GM12878 (cell line): ENCODE measurements around the gene CETP. TPM values are rescaled to one million over a fixed set of nuclear protein-coding genes. Genes with fewer than 3 reads are reported as not detected.

Experiments used
- ATAC-seq: fragments of 200-7000 bp; cut with Tn5 transposase; 3 replicates; pipeline ENCODE4 v1.9.1; 2020; ENCODE audit warnings: mild to moderate bottlenecking, moderate library complexity
- BruUV-seq: library from RNA; stranded (reverse); fragments of 400-500 nt; replicated peaks from 2 replicates; lab custom pipeline; 2021; lab: Mats Ljungman, UMichigan
- CTCF ChIA-PET: fragments of 300-600 bp; sonication (Branson Sonifier 250); formaldehyde crosslinking; extraction: SDS; loops from one replicate; lab custom pipeline; 2021; ENCODE audit warnings: inconsistent platforms; lab: Yijun Ruan, JAX
- POLR2A ChIA-PET: fragments of 350-600 bp; formaldehyde crosslinking; extraction: SDS; loops from one replicate; lab custom pipeline; 2021; ENCODE audit warnings: inconsistent platforms; lab: Charles Lee
- RAD21 ChIA-PET: fragments of 300-600 bp; sonication (Branson Sonifier 250); formaldehyde crosslinking; loops from one replicate; lab custom pipeline; 2023; ENCODE audit warnings: antibody characterized with exemption; ENCODE audit not compliant: unreplicated experiment; lab: Charles Lee
- SMC1A ChIA-PET: fragments of 300-600 bp; sonication (Branson Sonifier 250); formaldehyde crosslinking; loops from one replicate; lab custom pipeline; 2023; ENCODE audit not compliant: unreplicated experiment, uncharacterized antibody; lab: Charles Lee
- DNase-seq: peaks from one replicate; pipeline ENCODE4 v3.0.0-alpha.2; 2011; ENCODE audit warnings: low read depth, low spot score
- FAIRE-seq: peaks from 3 replicates; lab custom pipeline; 2011; peaks lifted over from hg19 to GRCh38; lab: Jason Lieb, UNC
- H2AFZ ChIP-seq: 2 replicates; pipeline ENCODE4 v1.6.0; 2011; ENCODE audit warnings: low read depth, low read length, control low read depth; ENCODE audit not compliant: control insufficient read depth
- H3K27ac ChIP-seq: 2 replicates; pipeline ENCODE4 v1.5.1; 2011; ENCODE audit warnings: control low read depth; ENCODE audit not compliant: control insufficient read depth, insufficient read depth
- H3K27me3 ChIP-seq, 2 experiments: replicated peaks in 1 of 2; 2 replicates each; pipeline versions ENCODE4 v1.6.0 to v1.6.1; 2011; ENCODE audit warnings: low read length in 1 of 2; ENCODE audit not compliant: control insufficient read depth in 2 of 2, insufficient read depth in 2 of 2
- H3K36me3 ChIP-seq, 2 experiments: 2 replicates each; pipeline ENCODE4 v1.5.1; 2011; ENCODE audit warnings: low read length in 1 of 2; ENCODE audit not compliant: control insufficient read depth in 2 of 2, insufficient read depth in 2 of 2
- H3K4me1 ChIP-seq: 2 replicates; pipeline ENCODE4 v1.6.1; 2011; ENCODE audit warnings: mild to moderate bottlenecking, low read length, moderate library complexity, mixed read lengths; ENCODE audit not compliant: control insufficient read depth, insufficient read depth
- H3K4me2 ChIP-seq: 2 replicates; pipeline ENCODE4 v1.6.0; 2011; ENCODE audit warnings: control low read depth; ENCODE audit not compliant: control insufficient read depth, insufficient read depth
- H3K4me3 ChIP-seq: fragments of 200-600 bp; sonication (generic); 2 replicates; pipeline ENCODE4 v1.5.1; 2016
- H3K79me2 ChIP-seq: 2 replicates; pipeline ENCODE4 v1.6.0; 2011; ENCODE audit warnings: low read length; ENCODE audit not compliant: control insufficient read depth, insufficient read depth
- H3K9ac ChIP-seq: 2 replicates; pipeline ENCODE4 v1.8.0; 2011; ENCODE audit warnings: low read length, control low read depth, mixed read lengths; ENCODE audit not compliant: control insufficient read depth, insufficient read depth
- H3K9me3 ChIP-seq: replicated peaks from 3 replicates; pipeline ENCODE4 v1.5.1; 2011; ENCODE audit warnings: mild to moderate bottlenecking, low read length; ENCODE audit not compliant: control insufficient read depth, insufficient read depth
- H4K20me1 ChIP-seq: 2 replicates; pipeline ENCODE4 v1.6.0; 2011; ENCODE audit not compliant: control insufficient read depth, insufficient read depth
- ATF7 ChIP-seq: fragments of 450-650 bp; IDR thresholded peaks from 2 replicates; pipeline ENCODE4 v1.6.1; 2016; ENCODE audit warnings: low read depth, mild to moderate bottlenecking
- CHD2 ChIP-seq: IDR thresholded peaks from 2 replicates; pipeline ENCODE4 v1.6.1; 2011; ENCODE audit warnings: low read depth, low read length, improper control_type of control experiment, borderline replicate concordance
- HDGF ChIP-seq: fragments of 450-650 bp; IDR thresholded peaks from 2 replicates; pipeline ENCODE4 v1.6.1; 2016; ENCODE audit warnings: antibody characterized with exemption
- IKZF2 ChIP-seq, 2 experiments: fragments of 450-650 bp; IDR thresholded peaks; 2 replicates each; pipeline ENCODE4 v1.6.1; 2017; ENCODE audit warnings: mild to moderate bottlenecking in 2 of 2, moderate library complexity in 2 of 2
- IRF3 ChIP-seq: fragments of 450-650 bp; IDR thresholded peaks from 2 replicates; pipeline ENCODE4 v1.6.1; 2014; ENCODE audit warnings: mild to moderate bottlenecking
- NFXL1 ChIP-seq: fragments of 450-650 bp; IDR thresholded peaks from 2 replicates; pipeline ENCODE4 v1.6.1; 2017; ENCODE audit warnings: antibody characterized with exemption, mild to moderate bottlenecking, borderline replicate concordance
- PAX5 ChIP-seq: IDR thresholded peaks from 2 replicates; pipeline ENCODE4 v1.6.1; 2011; ENCODE audit warnings: low read depth, low read length, borderline replicate concordance
- POLR2A ChIP-seq: IDR thresholded peaks from 2 replicates; pipeline ENCODE4 v1.6.1; 2011; ENCODE audit warnings: low read depth, mild to moderate bottlenecking, low read length
- RELB ChIP-seq: fragments of 450-650 bp; IDR thresholded peaks from 2 replicates; pipeline ENCODE4 v1.6.1; 2017; ENCODE audit warnings: low read depth, mild to moderate bottlenecking, moderate library complexity
- ZNF592 ChIP-seq: fragments of 450-650 bp; IDR thresholded peaks from 2 replicates; pipeline ENCODE4 v1.6.1; 2017; ENCODE audit warnings: mild to moderate bottlenecking, moderate library complexity
- WGBS: methylation state at CpG from one replicate; pipeline ENCODE4 v1.1.6; 2016; ENCODE audit warnings: low lambda C conversion rate; ENCODE audit not compliant: insufficient replicate concordance, insufficient coverage; ENCODE audit errors: missing lambda C conversion rate; 5-methylcytosine and 5-hydroxymethylcytosine counted together
- in situ Hi-C: fragments of 300-500 bp; cut with MboI; formaldehyde crosslinking; loops from 9 replicates; pipeline ENCODE4 v1.14.3; 2018; ENCODE audit warnings: mixed read lengths
- intact Hi-C: fragments of 100-400 bp; cut with micrococcal nuclease; formaldehyde crosslinking; loops from one replicate; pipeline ENCODE4 v1.14.2; 2022; ENCODE audit not compliant: unreplicated experiment
- polyA plus RNA-seq, 11 experiments: library from polyadenylated mRNA; depleted of rRNA in 4 of 11; unstranded in 6 of 11; stranded (reverse) in 5 of 11; fragments of >200 nt; fragmentation: Nextera tagmentation in 4 of 11; fragmentation: Illumina TruSeq in 1 of 11; extraction: Ambion mirVana in 4 of 11; extraction: Trizol in 1 of 11; gene quantifications; 1 replicate in 1 of 11; 2 replicates in 10 of 11; pipeline versions ENCODE4 v1.2.1 to v1.2.3, GENCODE V29; 2011 to 2016; ENCODE audit warnings: inconsistent platforms in 2 of 11, missing spikeins in 2 of 11, low read depth in 1 of 11
- total RNA-seq, 4 experiments: library from RNA; depleted of rRNA in 3 of 4; stranded (reverse); fragments of >200 nt in 3 of 4; fragmentation: Illumina TruSeq in 1 of 4; extraction: Trizol in 1 of 4; gene quantifications; 2 replicates each; pipeline versions ENCODE4 v1.2.1 to v1.2.3, GENCODE V29; 2013 to 2021

Gene CETP
- total and polyA plus RNA-seq, 10 of the 15 experiments (the other 5 are each of a cell fraction or from before 2014, with no cell fraction given), result 1.2 to 6.4 (median 2.1) TPM

GRCh38 chr16:56975714-56976113 lies 14.0 kb downstream of the CETP start:
- no TSS peak for BruUV-seq
- intact Hi-C loops (no loop called here), in situ Hi-C loops (no loop called here)
- FAIRE-seq, result no peak
- ChIA-PET POLR2A (interaction anchor here (0.8 to 17.6 kb wide), 6 partner anchors 8 to 36 kb away, joined by 3 to 343 read pairs (median 4); partner anchors contain the start of gene NLRC5), SMC1A (interaction anchor here (1.3 to 31.6 kb wide), 5 partner anchors 9 to 66 kb away, joined by 4 to 604 read pairs (median 83); partner anchors contain the start of genes CETP and NLRC5), RAD21 (interaction anchor here (11.3 to 22.4 kb wide), 4 partner anchors 7 to 65 kb away, joined by 108 to 473 read pairs (median 376); partner anchors contain the start of genes CETP and NLRC5), CTCF (interaction anchor here (0.5 to 19.4 kb wide), 3 partner anchors 5 to 689 kb away, joined by 3 to 420 read pairs (median 420); partner anchors contain the start of genes CETP and NLRC5)
- Histone ChIP-seq H3K36me3 (no peaks in the 10 kb centered on the region), H3K27me3 (no peaks in the 10 kb centered on the region), H3K9ac (no peak overlapping the region), H3K9me3 (no peaks in the 10 kb centered on the region), H4K20me1 (no peaks in the 10 kb centered on the region), H3K27ac (no peak overlapping the region), H3K79me2 (no peaks in the 10 kb centered on the region), H3K4me3 (no peak overlapping the region), H2AFZ (no peak overlapping the region), H3K4me2 (no peak overlapping the region), H3K4me1 (peaks cover 54% of the 10 kb centered on the region)
- TF ChIP-seq ATF7 (no peak), ZNF592 (no peak), IKZF2 (IDR thresholded peaks at IDR 0.05) (peak in 1 of 2 experiments; percentile 9; a peak in 1 of 4 replicates), PAX5 (no peak), IRF3 (no peak), CHD2 (no peak), NFXL1 (no peak), POLR2A (no peak), HDGF (peak; percentile 42; the same call in 1 of the 2 replicates), RELB (no peak)
- 90% methylated on average over 10 of the region's 10 CpGs for WGBS
- DNase-seq, result no peak
- no peak for ATAC-seq
